Right cardiac atrium (tissue), 5 donors: Measurements from ENCODE around the gene LCN12. TPM values are rescaled to one million over a fixed set of nuclear protein-coding genes. Genes with fewer than 3 reads are reported as not detected.

Experiments used
- ATAC-seq, 2 donors: fragments of 200-7000 bp; cut with Tn5 transposase; one replicate each; pipeline versions ENCODE4 v1.8.0 to v1.9.1; 2020; ENCODE audit warnings: moderate library complexity in 2 of 2, mild to moderate bottlenecking in 1 of 2
- DNase-seq, 3 donors: peaks; one replicate each; pipeline ENCODE4 v3.0.0-alpha.2; 2020
- H3K27ac ChIP-seq: one replicate; pipeline ENCODE4 v1.5.1; 2013; ENCODE audit warnings: mild to moderate bottlenecking, low read length, control low read depth, moderate library complexity
- H3K27me3 ChIP-seq: one replicate; pipeline ENCODE4 v1.6.1; 2013; ENCODE audit not compliant: control insufficient read depth, insufficient read depth
- H3K4me1 ChIP-seq: one replicate; pipeline ENCODE4 v1.6.1; 2013; ENCODE audit warnings: low read length; ENCODE audit not compliant: control insufficient read depth, insufficient read depth
- H3K4me3 ChIP-seq: one replicate; pipeline ENCODE4 v1.5.1; 2013; ENCODE audit warnings: low read length, control low read depth
- H3K9me3 ChIP-seq: one replicate; pipeline ENCODE4 v1.6.1; 2013; ENCODE audit warnings: low read length; ENCODE audit not compliant: control insufficient read depth
- WGBS: extraction: QIAGEN DNeasy Blood & Tissue Kit; methylation state at CpG from one replicate; pipeline ENCODE4 v1.1.7; 2013; 5-methylcytosine and 5-hydroxymethylcytosine counted together
- intact Hi-C, 4 donors: fragments of 100-400 bp; cut with DNase I; formaldehyde crosslinking; loops; one replicate each; pipeline versions ENCODE4 v1.11.0 to v1.14.0; 2022 to 2023
- long read RNA-seq, 4 donors: library from polyadenylated mRNA; unstranded; transcript quantifications; one replicate each; pipeline ENCODE4 v2.0.0, GENCODE V29; 2020 to 2021
- polyA plus RNA-seq: library from polyadenylated mRNA; stranded (reverse); fragments of 200-250 nt; gene quantifications from one replicate; pipeline ENCODE4 v1.2.3, GENCODE V29; 2013
- total RNA-seq, 4 donors: library from RNA; stranded (reverse); fragmentation: NEBNext Ultra II Directional; extraction: Animal tissue kit (Norgen Biotek cat#: 25700); gene quantifications; one replicate each; pipeline ENCODE4 v1.2.1, GENCODE V29; 2021
- donor health status: healthy with polysubstance abuse.
- donor health status: DM: no; HTN: yes; CAD: no.
- donor health status: DM: no; HTN: no; CAD: no.
- donor health status: DM: no; HTN: yes; CAD: no; lungs with severe emphysema.
- donor health status: DM: yes; HTN: yes; CAD: no.

Gene LCN12, protein sequence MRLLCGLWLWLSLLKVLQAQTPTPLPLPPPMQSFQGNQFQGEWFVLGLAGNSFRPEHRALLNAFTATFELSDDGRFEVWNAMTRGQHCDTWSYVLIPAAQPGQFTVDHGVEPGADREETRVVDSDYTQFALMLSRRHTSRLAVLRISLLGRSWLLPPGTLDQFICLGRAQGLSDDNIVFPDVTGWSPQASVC
- 10 to 100 TPM in 3 of 4 donors, 1 to 10 TPM in 1; 9.8 to 21.2 (median 13.1) TPM for total RNA-seq
- 7.0 TPM for polyA plus RNA-seq
- long read RNA-seq, donor 1, partial matches to known transcripts, result 0 of 4 reads
- long read RNA-seq, donor 1, other reads (novel, unspliced or antisense), result 4 of 4 reads
- long read RNA-seq, donor 2, result 0 reads
- long read RNA-seq, donor 3, partial matches to known transcripts, result 4 of 16 reads
- long read RNA-seq, donor 3, other reads (novel, unspliced or antisense), result 10 of 16 reads
- long read RNA-seq, donor 4, partial matches to known transcripts, result 0 of 2 reads
- long read RNA-seq, donor 4, other reads (novel, unspliced or antisense), result 2 of 2 reads

DNA sequence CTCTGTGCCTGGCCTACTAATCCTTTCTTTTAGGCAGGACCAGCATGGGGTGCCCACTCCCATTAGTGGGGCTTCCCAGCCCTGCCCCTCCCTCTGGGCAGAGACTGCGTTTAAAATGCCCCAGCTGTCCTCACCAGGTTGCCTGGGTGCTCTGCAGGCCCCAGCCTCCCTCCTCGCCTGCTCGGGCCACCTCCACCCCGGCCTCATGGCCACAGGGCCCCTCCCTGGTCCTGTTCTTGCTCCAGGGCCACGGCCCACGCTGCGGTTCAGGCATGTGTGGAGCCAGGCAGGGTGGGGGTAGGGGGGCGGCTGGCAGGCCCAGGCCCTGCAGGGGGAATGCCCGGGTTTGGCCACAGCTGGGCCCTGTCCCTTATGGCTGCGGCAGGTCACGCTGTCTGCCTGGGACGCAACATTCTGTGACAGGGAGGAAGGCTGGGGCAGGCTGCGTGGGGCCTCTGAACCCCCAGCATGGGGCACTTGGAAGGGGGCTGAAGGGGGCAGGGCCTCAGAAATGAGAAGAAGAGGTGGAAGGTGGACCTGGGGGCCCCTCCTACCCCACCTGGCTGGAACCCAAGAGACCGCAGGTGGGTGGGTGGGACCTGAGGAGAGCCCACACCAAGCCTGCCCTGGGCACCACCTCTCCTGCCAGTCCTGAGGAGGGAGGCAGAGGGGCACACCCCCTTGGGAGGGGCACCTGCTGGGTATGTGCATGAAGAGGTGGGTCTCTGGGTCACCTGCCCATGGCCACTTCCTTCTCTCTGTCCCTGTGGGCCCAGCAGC is at the start of gene LCN12:
LCN12 (plus strand) TSS at position 733 of the 780 bp plus-strand sequence. CDS start 55 bp downstream, outside the sequence.
- intact Hi-C loops, result loop anchor here in 1 of 4 donors (5.0 kb wide), 1 partner anchor 76 kb away; the partner anchor contains the start of gene ABCA2
- Histone ChIP-seq H3K9me3 (no peaks in the 10 kb centered on the region), H3K27me3 (no peaks in the 10 kb centered on the region), H3K4me1 (no peaks in the 10 kb centered on the region), H3K4me3 (no peak within 1 kb of the TSS), H3K27ac (peak within 1 kb of the TSS; percentile 21)
- WGBS, result 80% methylated on average over 14 of the region's 14 CpGs
- DNase-seq, result peak in 2 of 3 donors; percentile 58 to 61
- no peak for ATAC-seq

DNA sequence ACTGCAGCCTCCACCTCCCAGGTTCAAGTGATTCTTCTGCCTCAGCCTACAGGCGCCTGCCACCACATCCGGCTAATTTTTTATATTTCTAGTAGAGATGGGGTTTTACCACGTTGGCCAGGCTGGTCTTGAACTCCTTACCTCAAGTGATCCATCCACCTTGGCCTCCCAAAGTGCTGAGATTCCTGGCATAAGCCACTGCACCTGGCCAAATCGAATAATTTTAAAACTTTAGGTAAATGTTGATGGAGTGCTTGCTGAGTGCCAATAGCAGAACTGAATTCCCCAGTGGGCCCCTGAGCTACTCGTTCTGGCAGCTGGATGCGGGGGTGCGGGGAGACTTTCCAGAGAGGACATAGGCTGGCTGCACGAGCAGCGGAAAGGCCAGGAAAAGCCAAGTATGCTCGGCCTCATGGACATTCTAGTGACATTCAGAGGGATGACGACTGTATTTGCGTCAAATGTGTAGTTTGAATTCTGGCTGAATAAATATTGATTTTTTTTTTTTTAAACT is 49.0 kb upstream of the LCN12 start:
- no peaks in the 10 kb centered on the region for H3K27me3 ChIP-seq
- no peaks in the 10 kb centered on the region for H3K9me3 ChIP-seq
- DNase-seq (peak; percentile 62 to 80 (median 80)), ATAC-seq (peak; percentile 44)
- intact Hi-C loops, result no loop called here
- WGBS, result 50% methylated on average over 12 of the region's 12 CpGs
- no peak overlapping the region for H3K4me3 ChIP-seq
- H3K27ac ChIP-seq, result peak overlapping the region; percentile 50
- H3K4me1 ChIP-seq, result peaks cover 16% of the 10 kb centered on the region

- Histone ChIP-seq H3K4me3 (no peak overlapping the region), H3K27ac (no peak overlapping the region), H3K4me1 (peaks cover 15% of the 10 kb centered on the region), H3K9me3 (no peaks in the 10 kb centered on the region), H3K27me3 (no peaks in the 10 kb centered on the region)
- 57% methylated on average over 4 of the region's 4 CpGs for WGBS
- no peak for ATAC-seq
- intact Hi-C loops, result no loop called here
- no peak for DNase-seq
Observed at GRCh38 chr9:136906266-136906665, 45.8 kb upstream of the LCN12 start.

- Histone ChIP-seq H3K27me3 (no peaks in the 10 kb centered on the region), H3K9me3 (no peaks in the 10 kb centered on the region), H3K4me3 (no peak overlapping the region), H3K4me1 (peaks cover 5% of the 10 kb centered on the region), H3K27ac (no peak overlapping the region)
- intact Hi-C loops, result no loop called here
- DNase-seq (no peak), ATAC-seq (peak in 1 of 2 donors; percentile 10)
- WGBS, result 96% methylated on average over 29 of the region's 29 CpGs
Observed at GRCh38 chr9:136907011-136907914, 44.8 kb upstream of the LCN12 start.

GRCh38 chr9:136910197-136910900 is 41.7 kb upstream of the LCN12 start:
- no peak overlapping the region for H3K27ac ChIP-seq
- H3K9me3 ChIP-seq, result no peaks in the 10 kb centered on the region
- WGBS, result 96% methylated on average over 12 of the region's 12 CpGs
- no peak for ATAC-seq
- DNase-seq, result no peak
- intact Hi-C loops, result no loop called here
- no peaks in the 10 kb centered on the region for H3K4me1 ChIP-seq
- no peaks in the 10 kb centered on the region for H3K27me3 ChIP-seq
- H3K4me3 ChIP-seq, result no peak overlapping the region

DNA sequence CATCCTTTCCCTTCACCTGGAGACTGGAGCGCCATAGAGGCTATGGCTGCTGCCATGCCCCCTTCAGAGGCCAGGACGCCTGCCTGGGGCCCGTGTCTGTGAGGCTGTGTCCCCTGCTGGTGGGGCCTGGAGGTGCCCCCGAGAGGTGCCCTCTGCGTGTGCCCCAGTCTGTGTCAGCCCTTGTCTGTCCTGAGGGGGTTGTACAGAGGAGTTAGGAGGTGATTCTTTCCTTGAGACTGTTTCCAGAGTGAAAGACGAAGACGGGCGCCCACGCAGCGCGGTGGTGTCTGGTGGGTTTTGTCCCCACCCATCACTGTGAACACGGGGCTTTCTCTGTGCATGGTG is 41.2 kb upstream of the LCN12 start:
- Histone ChIP-seq H3K27me3 (no peaks in the 10 kb centered on the region), H3K27ac (no peak overlapping the region), H3K4me1 (no peaks in the 10 kb centered on the region), H3K9me3 (no peaks in the 10 kb centered on the region), H3K4me3 (no peak overlapping the region)
- 87% methylated on average over 12 of the region's 12 CpGs for WGBS
- DNase-seq (peak in 1 of 3 donors; percentile 31), ATAC-seq (no peak)
- intact Hi-C loops, result no loop called here

DNA sequence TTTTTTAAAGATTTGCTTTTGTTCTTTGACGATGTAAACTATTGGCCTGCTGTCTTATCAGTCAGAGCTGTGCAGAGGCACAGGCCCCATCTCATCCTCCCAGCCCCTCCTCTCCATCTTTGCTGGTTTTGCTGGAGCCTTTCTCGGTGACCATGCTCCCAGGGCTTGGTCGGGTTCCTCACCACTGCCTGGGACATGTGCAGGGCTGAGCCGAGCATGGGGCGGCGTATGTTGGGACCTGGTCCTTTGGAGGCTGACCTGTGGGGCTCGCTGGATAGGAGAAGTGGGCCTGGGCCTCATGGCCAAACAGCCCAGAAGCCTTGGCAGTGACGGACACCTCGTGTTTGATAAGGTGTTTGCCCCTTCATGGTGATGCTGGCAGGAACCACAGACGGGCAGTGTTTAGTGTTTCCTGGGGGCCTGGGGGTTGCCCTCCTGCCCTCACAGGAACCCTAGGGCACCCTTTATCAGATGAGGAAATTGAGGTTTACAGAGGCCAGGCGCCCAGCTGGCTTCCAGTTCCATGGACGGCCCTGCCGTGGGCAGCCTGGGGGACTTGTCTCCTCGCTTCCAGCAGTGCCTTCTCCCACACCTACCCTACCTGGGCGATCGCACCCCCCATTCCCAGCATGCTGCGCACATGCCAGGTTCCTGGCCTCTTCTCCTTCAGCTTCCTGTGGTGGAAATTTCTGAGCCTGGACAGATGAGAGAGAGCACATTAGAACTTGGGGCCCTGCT is 38.2 kb upstream of the LCN12 start:
- ATAC-seq, result no peak
- intact Hi-C loops, result no loop called here
- no peak overlapping the region for H3K4me3 ChIP-seq

GRCh38 chr9:136915632-136916329 is 36.3 kb upstream of the LCN12 start:
- Histone ChIP-seq H3K27me3 (no peaks in the 10 kb centered on the region), H3K27ac (no peak overlapping the region), H3K4me3 (no peak overlapping the region), H3K4me1 (no peaks in the 10 kb centered on the region), H3K9me3 (no peaks in the 10 kb centered on the region)
- DNase-seq, result peak in 1 of 3 donors; percentile 10
- no peak for ATAC-seq
- intact Hi-C loops, result no loop called here
- 88% methylated on average over 21 of the region's 21 CpGs for WGBS

More for the DNA sequence above, 38.2 kb upstream of the LCN12 start:
- Histone ChIP-seq H3K4me1 (no peaks in the 10 kb centered on the region), H3K27ac (no peak overlapping the region), H3K9me3 (no peaks in the 10 kb centered on the region), H3K27me3 (no peaks in the 10 kb centered on the region)
- 90% methylated on average over 17 of the region's 17 CpGs for WGBS
- peak in 1 of 3 donors; percentile 24 for DNase-seq
